ENCODE results near the gene MFSD6.
"Not testable (repeated sequence)": the region's sequence is repeated elsewhere in the genome, so short reads cannot be mapped to it uniquely, and the experiment has no call there.

Gene MFSD6

GRCh38 chr2:190489475-190489874 is 81.3 kb downstream of the MFSD6 start:
- Histone ChIP-seq H2AFZ (ENCODE audit: low read depth, low read length) (no peak overlapping the region), H3K36me3 (ENCODE audit: insufficient read depth, low read length) (no peaks in the 10 kb centered on the region), H3K27me3 (ENCODE audit: insufficient read depth, low read length) (no peaks in the 10 kb centered on the region), H3K4me1 (ENCODE audit: insufficient read depth, low read length) (no peaks in the 10 kb centered on the region), H3K4me3 (ENCODE audit: low read length) (no peak overlapping the region), H3K9me3 (ENCODE audit: low read length) (no peaks in the 10 kb centered on the region)

GRCh38 chr2:190490502-190490901 is 82.3 kb downstream of the MFSD6 start:
- no peaks in the 10 kb centered on the region for H3K9me3 ChIP-seq (ENCODE audit: low read length)
- no peaks in the 10 kb centered on the region for H3K36me3 ChIP-seq (ENCODE audit: insufficient read depth, low read length)
- H3K4me3 ChIP-seq (ENCODE audit: low read length) = no peak overlapping the region
- H3K4me1 ChIP-seq (ENCODE audit: insufficient read depth, low read length) = no peaks in the 10 kb centered on the region
- H3K27me3 ChIP-seq (ENCODE audit: insufficient read depth, low read length) = no peaks in the 10 kb centered on the region
- H2AFZ ChIP-seq (ENCODE audit: low read depth, low read length) = no peak overlapping the region

GRCh38 chr2:190493095-190493494 is 84.9 kb downstream of the MFSD6 start:
- Histone ChIP-seq H3K36me3 (ENCODE audit: insufficient read depth, low read length) (no peaks in the 10 kb centered on the region), H3K4me3 (ENCODE audit: low read length) (no peak overlapping the region), H3K27me3 (ENCODE audit: insufficient read depth, low read length) (no peaks in the 10 kb centered on the region), H2AFZ (ENCODE audit: low read depth, low read length) (no peak overlapping the region), H3K4me1 (ENCODE audit: insufficient read depth, low read length) (peaks cover 9% of the 10 kb centered on the region), H3K9me3 (ENCODE audit: low read length) (no peaks in the 10 kb centered on the region)

DNA sequence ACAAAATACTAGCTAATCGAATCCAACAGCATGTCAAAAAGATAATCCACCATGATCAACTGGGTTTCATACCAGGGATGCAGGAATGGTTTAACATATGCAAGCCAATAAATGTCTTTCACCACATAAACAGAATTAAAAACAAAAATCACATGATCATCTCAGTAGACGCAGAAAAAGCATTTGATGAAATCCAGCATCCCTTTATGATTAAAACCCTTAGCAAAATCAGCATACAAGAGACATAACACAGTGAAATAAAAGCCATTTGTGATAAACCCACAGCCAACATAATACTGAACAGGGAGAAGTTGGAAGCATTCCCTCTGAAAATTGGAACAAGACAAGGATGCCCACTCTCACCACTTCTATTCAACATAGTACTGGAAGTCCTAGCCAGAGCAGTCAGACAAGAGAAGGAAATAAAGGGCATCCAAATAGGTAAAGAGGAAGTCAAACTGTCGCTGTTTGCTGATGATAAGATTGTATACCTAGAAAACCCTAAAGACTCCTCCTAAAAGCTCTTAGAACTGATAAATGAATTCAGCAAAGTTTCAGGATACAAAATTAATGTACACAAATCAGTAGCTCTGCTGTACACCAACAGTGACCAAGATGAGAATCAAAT is 86.6 kb downstream of the MFSD6 start:
- not testable (repeated sequence) for H3K4me3 ChIP-seq (ENCODE audit: low read length); H3K36me3 ChIP-seq (ENCODE audit: insufficient read depth, low read length); H3K9me3 ChIP-seq (ENCODE audit: low read length); H2AFZ ChIP-seq (ENCODE audit: low read depth, low read length); H3K27me3 ChIP-seq (ENCODE audit: insufficient read depth, low read length); H3K4me1 ChIP-seq (ENCODE audit: insufficient read depth, low read length)

GRCh38 chr2:190497428-190497827 is 89.3 kb downstream of the MFSD6 start:
- no peaks in the 10 kb centered on the region for H3K9me3 ChIP-seq (ENCODE audit: low read length)
- H3K4me1 ChIP-seq (ENCODE audit: insufficient read depth, low read length) = peaks cover 9% of the 10 kb centered on the region
- no peaks in the 10 kb centered on the region for H3K36me3 ChIP-seq (ENCODE audit: insufficient read depth, low read length)
- H2AFZ ChIP-seq (ENCODE audit: low read depth, low read length) = no peak overlapping the region
- no peak overlapping the region for H3K4me3 ChIP-seq (ENCODE audit: low read length)
- H3K27me3 ChIP-seq (ENCODE audit: insufficient read depth, low read length) = no peaks in the 10 kb centered on the region

- H3K36me3 ChIP-seq (ENCODE audit: insufficient read depth, low read length) = no peaks in the 10 kb centered on the region
- no peak overlapping the region for H2AFZ ChIP-seq (ENCODE audit: low read depth, low read length)
- H3K4me1 ChIP-seq (ENCODE audit: insufficient read depth, low read length) = peaks cover 9% of the 10 kb centered on the region
- H3K9me3 ChIP-seq (ENCODE audit: low read length) = no peaks in the 10 kb centered on the region
- no peaks in the 10 kb centered on the region for H3K27me3 ChIP-seq (ENCODE audit: insufficient read depth, low read length)
- H3K4me3 ChIP-seq (ENCODE audit: low read length) = no peak overlapping the region
These were observed 91.1 kb downstream of the MFSD6 start for GRCh38 chr2:190499273-190499672.

DNA sequence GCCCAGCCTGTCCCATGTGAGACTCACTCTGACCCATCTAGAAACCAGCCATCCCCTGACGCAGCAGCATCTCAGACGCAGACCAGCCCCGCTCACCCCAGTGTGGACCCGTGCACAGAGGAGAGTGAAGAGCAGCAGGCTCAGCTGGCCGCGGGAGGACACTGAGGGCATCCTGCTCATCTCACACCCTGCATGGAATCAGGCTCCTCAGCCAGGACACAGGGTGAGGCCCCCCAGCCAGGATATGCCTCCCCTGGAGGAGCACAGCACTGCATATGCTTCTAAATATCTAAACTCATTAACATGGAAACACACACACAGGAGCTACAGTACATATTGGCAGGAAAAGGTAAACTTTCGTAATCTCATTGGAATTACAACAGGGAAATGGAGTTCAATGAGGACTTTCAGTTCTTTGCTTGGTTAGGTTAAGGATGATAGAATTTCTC is 91.9 kb downstream of the MFSD6 start:
- Histone ChIP-seq H3K4me1 (ENCODE audit: insufficient read depth, low read length) (peaks cover 9% of the 10 kb centered on the region), H3K4me3 (ENCODE audit: low read length) (no peak overlapping the region), H2AFZ (ENCODE audit: low read depth, low read length) (no peak overlapping the region), H3K27me3 (ENCODE audit: insufficient read depth, low read length) (no peaks in the 10 kb centered on the region), H3K36me3 (ENCODE audit: insufficient read depth, low read length) (no peaks in the 10 kb centered on the region), H3K9me3 (ENCODE audit: low read length) (no peaks in the 10 kb centered on the region)

DNA sequence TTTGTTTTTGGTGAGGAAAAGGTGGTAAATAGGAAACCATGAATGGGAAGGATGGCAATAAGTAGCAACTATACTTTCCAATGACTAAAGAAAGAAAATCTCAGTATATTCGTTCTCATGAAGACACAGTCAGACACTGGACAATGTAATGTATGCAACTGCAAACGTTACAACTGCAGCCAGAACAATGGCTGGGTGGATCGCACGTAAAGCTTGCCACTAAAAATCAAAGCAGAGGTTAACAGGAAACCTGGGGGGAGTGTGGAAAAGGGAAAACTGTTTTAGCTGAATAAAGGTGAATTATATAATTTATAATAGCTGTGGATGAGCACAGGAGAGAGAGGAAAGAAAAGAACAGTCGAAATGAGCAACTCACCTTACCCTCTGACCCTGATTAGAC is 93.1 kb downstream of the MFSD6 start:
- Histone ChIP-seq H3K27me3 (ENCODE audit: insufficient read depth, low read length) (no peaks in the 10 kb centered on the region), H3K4me1 (ENCODE audit: insufficient read depth, low read length) (peaks cover 9% of the 10 kb centered on the region)

GRCh38 chr2:190501702-190502407 is 93.7 kb downstream of the MFSD6 start:
- Histone ChIP-seq H3K4me1 (ENCODE audit: insufficient read depth, low read length) (peaks cover 8% of the 10 kb centered on the region), H2AFZ (ENCODE audit: low read depth, low read length) (no peak overlapping the region), H3K4me3 (ENCODE audit: low read length) (no peak overlapping the region), H3K27me3 (ENCODE audit: insufficient read depth, low read length) (no peaks in the 10 kb centered on the region), H3K36me3 (ENCODE audit: insufficient read depth, low read length) (no peaks in the 10 kb centered on the region), H3K9me3 (ENCODE audit: low read length) (no peaks in the 10 kb centered on the region)

More for the DNA sequence above, 93.1 kb downstream of the MFSD6 start:
- Histone ChIP-seq H2AFZ (ENCODE audit: low read depth, low read length) (no peak overlapping the region), H3K36me3 (ENCODE audit: insufficient read depth, low read length) (no peaks in the 10 kb centered on the region), H3K9me3 (ENCODE audit: low read length) (no peaks in the 10 kb centered on the region), H3K4me3 (ENCODE audit: low read length) (no peak overlapping the region)

DNA sequence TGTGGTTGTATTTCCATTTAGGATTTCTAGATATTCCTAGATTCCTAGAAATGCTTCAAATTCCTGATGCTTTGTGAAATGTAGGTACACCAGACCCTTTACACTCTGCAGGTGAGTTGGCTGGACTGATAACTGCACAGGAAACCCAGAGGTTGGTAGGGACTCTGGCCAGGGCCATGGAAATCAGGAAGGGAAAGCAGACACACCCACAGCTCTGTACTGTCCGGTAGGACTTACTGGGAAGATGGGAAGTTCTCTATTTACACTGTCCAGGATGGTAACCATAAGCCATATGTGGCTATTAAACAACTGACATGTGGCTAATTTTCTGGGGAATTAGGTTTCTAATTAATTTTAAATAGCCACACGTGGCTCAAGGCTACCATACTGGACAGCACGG is 94.9 kb downstream of the MFSD6 start:
- H3K9me3 ChIP-seq (ENCODE audit: low read length) = no peaks in the 10 kb centered on the region
- H3K27me3 ChIP-seq (ENCODE audit: insufficient read depth, low read length) = no peaks in the 10 kb centered on the region
- H3K36me3 ChIP-seq (ENCODE audit: insufficient read depth, low read length) = no peaks in the 10 kb centered on the region
- no peaks in the 10 kb centered on the region for H3K4me1 ChIP-seq (ENCODE audit: insufficient read depth, low read length)
- H3K4me3 ChIP-seq (ENCODE audit: low read length) = no peak overlapping the region
- H2AFZ ChIP-seq (ENCODE audit: low read depth, low read length) = no peak overlapping the region

GRCh38 chr2:190504912-190505311 is 96.8 kb downstream of the MFSD6 start:
- H3K4me3 ChIP-seq (ENCODE audit: low read length) = no peak overlapping the region
- H3K4me1 ChIP-seq (ENCODE audit: insufficient read depth, low read length) = no peaks in the 10 kb centered on the region

DNA sequence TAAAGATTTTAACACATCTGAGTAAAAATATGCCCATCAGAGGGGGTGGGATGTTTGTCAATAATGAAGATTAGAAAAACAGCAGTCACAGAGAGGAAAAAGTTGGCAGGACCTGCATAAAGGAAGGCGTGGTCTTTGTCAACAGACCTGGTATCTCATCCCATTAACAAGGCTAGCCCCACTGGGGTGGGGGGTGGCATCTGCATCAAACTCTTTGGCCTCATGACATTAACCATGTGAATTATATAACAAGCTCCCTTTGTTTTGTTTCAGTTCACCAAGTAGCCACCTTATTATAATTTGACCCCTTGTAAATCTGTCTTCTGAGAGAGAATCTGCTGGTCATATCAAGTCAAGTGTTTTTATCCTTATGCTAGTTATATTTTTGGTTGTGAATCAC is 97.5 kb downstream of the MFSD6 start:
- H2AFZ ChIP-seq (ENCODE audit: low read depth, low read length) = no peak overlapping the region
- H3K9me3 ChIP-seq (ENCODE audit: low read length) = no peaks in the 10 kb centered on the region
- H3K36me3 ChIP-seq (ENCODE audit: insufficient read depth, low read length) = no peaks in the 10 kb centered on the region
- no peaks in the 10 kb centered on the region for H3K27me3 ChIP-seq (ENCODE audit: insufficient read depth, low read length)
- H3K4me1 ChIP-seq (ENCODE audit: insufficient read depth, low read length) = no peaks in the 10 kb centered on the region
- no peak overlapping the region for H3K4me3 ChIP-seq (ENCODE audit: low read length)

More at GRCh38 chr2:190504912-190505311, 96.8 kb downstream of the MFSD6 start:
- Histone ChIP-seq H3K9me3 (ENCODE audit: low read length) (no peaks in the 10 kb centered on the region), H3K36me3 (ENCODE audit: insufficient read depth, low read length) (no peaks in the 10 kb centered on the region), H2AFZ (ENCODE audit: low read depth, low read length) (no peak overlapping the region), H3K27me3 (ENCODE audit: insufficient read depth, low read length) (no peaks in the 10 kb centered on the region)

DNA sequence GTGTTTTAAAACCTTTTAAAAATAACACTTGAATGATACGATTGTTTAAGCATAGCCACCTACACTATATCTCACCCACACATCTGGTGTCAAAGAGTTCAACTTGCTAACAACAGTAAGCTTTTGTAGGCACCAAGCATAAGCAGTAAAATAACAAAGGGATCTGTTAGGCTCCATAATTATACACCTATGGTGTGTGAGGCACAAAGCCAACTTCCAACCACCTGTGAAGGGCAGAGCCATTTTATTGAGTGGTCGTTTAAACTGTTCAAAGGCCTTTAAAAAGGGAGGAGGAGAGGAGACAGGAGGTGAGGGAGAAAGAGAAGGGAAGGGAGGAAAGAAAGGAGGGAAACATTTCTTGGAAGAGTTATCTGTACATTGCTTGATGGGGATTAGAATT is 98.5 kb downstream of the MFSD6 start:
- H3K4me1 ChIP-seq (ENCODE audit: insufficient read depth, low read length) = no peaks in the 10 kb centered on the region
- H3K27me3 ChIP-seq (ENCODE audit: insufficient read depth, low read length) = no peaks in the 10 kb centered on the region
- no peaks in the 10 kb centered on the region for H3K36me3 ChIP-seq (ENCODE audit: insufficient read depth, low read length)
- H2AFZ ChIP-seq (ENCODE audit: low read depth, low read length) = no peak overlapping the region
- no peak overlapping the region for H3K4me3 ChIP-seq (ENCODE audit: low read length)
- no peaks in the 10 kb centered on the region for H3K9me3 ChIP-seq (ENCODE audit: low read length)

- no peak overlapping the region for H3K4me3 ChIP-seq (ENCODE audit: low read length)
- no peaks in the 10 kb centered on the region for H3K36me3 ChIP-seq (ENCODE audit: insufficient read depth, low read length)
- H2AFZ ChIP-seq (ENCODE audit: low read depth, low read length) = no peak overlapping the region
- H3K27me3 ChIP-seq (ENCODE audit: insufficient read depth, low read length) = no peaks in the 10 kb centered on the region
- H3K9me3 ChIP-seq (ENCODE audit: low read length) = no peaks in the 10 kb centered on the region
- no peaks in the 10 kb centered on the region for H3K4me1 ChIP-seq (ENCODE audit: insufficient read depth, low read length)
These were observed 99.0 kb downstream of the MFSD6 start for GRCh38 chr2:190507135-190507534.
